Neural progenitor cell (in vitro differentiated cells): ENCODE results near the gene MRPS25. TPM values are rescaled to one million over a fixed set of nuclear protein-coding genes. Genes with fewer than 3 reads are reported as not detected.

Source experiments
- DNase-seq: peaks from one replicate; pipeline ENCODE4 v3.0.0-alpha.2; 2016; ENCODE audit warnings: low spot score
- H2AFZ ChIP-seq: fragments of 200-600 bp; sonication (generic); replicated peaks from 2 replicates; pipeline ENCODE4 v1.6.1; 2016; ENCODE audit warnings: antibody characterized with exemption
- H3F3A ChIP-seq: fragments of 200-600 bp; sonication (generic); 2 replicates; pipeline ENCODE4 v1.6.1; 2016; ENCODE audit warnings: antibody characterized with exemption, low read depth
- H3K27ac ChIP-seq: fragments of 200-600 bp; sonication (generic); 2 replicates; pipeline ENCODE4 v1.5.1; 2016; ENCODE audit warnings: mild to moderate bottlenecking
- H3K27me3 ChIP-seq: fragments of 200-600 bp; sonication (generic); 2 replicates; pipeline ENCODE4 v1.6.1; 2016; ENCODE audit warnings: mild to moderate bottlenecking, moderate library complexity
- H3K36me3 ChIP-seq: fragments of 200-600 bp; sonication (generic); 2 replicates; pipeline ENCODE4 v1.5.1; 2016
- H3K4me1 ChIP-seq: fragments of 200-600 bp; sonication (generic); 2 replicates; pipeline ENCODE4 v1.6.1; 2016; ENCODE audit warnings: mixed run types
- H3K4me2 ChIP-seq: fragments of 200-600 bp; sonication (generic); 2 replicates; pipeline ENCODE4 v1.6.1; 2016
- H3K4me3 ChIP-seq: fragments of 200-600 bp; sonication (generic); 2 replicates; pipeline ENCODE4 v1.5.1; 2016
- H3K79me2 ChIP-seq: fragments of 200-600 bp; sonication (generic); 2 replicates; pipeline ENCODE4 v1.6.1; 2016; ENCODE audit warnings: low read depth
- H3K9ac ChIP-seq: fragments of 200-600 bp; sonication (generic); 2 replicates; pipeline ENCODE4 v1.6.1; 2016
- H3K9me3 ChIP-seq: fragments of 200-600 bp; sonication (generic); 2 replicates; pipeline ENCODE4 v1.5.1; 2016; ENCODE audit warnings: low read depth
- H4K20me1 ChIP-seq: fragments of 200-600 bp; sonication (generic); 2 replicates; pipeline ENCODE4 v1.6.1; 2016; ENCODE audit warnings: low read depth
- H3K27ac Mint-ChIP-seq: 3 replicates; pipeline ENCODE4 v1.8.0; 2021; ENCODE audit warnings: mixed read lengths
- H3K27me3 Mint-ChIP-seq: 2 replicates; pipeline ENCODE4 v1.8.0; 2022; ENCODE audit warnings: low read depth, mild to moderate bottlenecking, inconsistent platforms, moderate library complexity, mixed read lengths; ENCODE audit not compliant: insufficient read depth
- H3K36me3 Mint-ChIP-seq: 3 replicates; pipeline ENCODE4 v1.8.0; 2021; ENCODE audit warnings: mixed read lengths
- H3K4me1 Mint-ChIP-seq: 3 replicates; pipeline ENCODE4 v1.8.0; 2021; ENCODE audit warnings: mixed read lengths
- H3K4me3 Mint-ChIP-seq: 3 replicates; pipeline ENCODE4 v1.8.0; 2021; ENCODE audit warnings: mild to moderate bottlenecking, moderate library complexity, mixed read lengths
- H3K9me3 Mint-ChIP-seq: 3 replicates; pipeline ENCODE4 v1.8.0; 2020; ENCODE audit warnings: mixed read lengths
- CTCF ChIP-seq: fragments of 200-600 bp; sonication (generic); IDR thresholded peaks from 2 replicates; pipeline ENCODE4 v1.5.1; 2017; ENCODE audit warnings: antibody characterized with exemption, mild to moderate bottlenecking
- EZH2 ChIP-seq: fragments of 200-600 bp; sonication (generic); IDR thresholded peaks from 2 replicates; pipeline ENCODE4 v1.6.1; 2017; ENCODE audit warnings: antibody characterized with exemption, mild to moderate bottlenecking, moderate library complexity
- EZH2phosphoT487 ChIP-seq: fragments of 200-600 bp; sonication (generic); IDR thresholded peaks from 2 replicates; pipeline ENCODE4 v1.6.1; 2017; ENCODE audit warnings: antibody characterized with exemption
- total RNA-seq: library from RNA; depleted of rRNA; stranded (reverse); fragments of >200 nt; gene quantifications from 2 replicates; pipeline ENCODE4 v1.2.3, GENCODE V29; 2015; ENCODE audit warnings: low replicate concordance

Gene MRPS25
- total RNA-seq, 1 donor from 2014 or later, result 28.9 TPM

GRCh38 chr3:15071699-15072098 lies 6.6 kb upstream of the MRPS25 start:
- Histone ChIP-seq H3K36me3 (peaks cover 3% of the 10 kb centered on the region), H3K9ac (no peak overlapping the region), H2AFZ (no peak overlapping the region), H3K79me2 (no peaks in the 10 kb centered on the region), H3K9me3 (no peaks in the 10 kb centered on the region), H3K27ac (no peak overlapping the region), H3F3A (no peaks in the 10 kb centered on the region), H3K4me3 (no peak overlapping the region), H4K20me1 (peaks cover 4% of the 10 kb centered on the region), H3K4me2 (no peak overlapping the region), H3K27me3 (no peaks in the 10 kb centered on the region), H3K4me1 (no peaks in the 10 kb centered on the region)
- peaks cover 29% of the 10 kb centered on the region for H3K36me3 Mint-ChIP-seq
- no peaks in the 10 kb centered on the region for H3K4me1 Mint-ChIP-seq
- H3K27ac Mint-ChIP-seq, result no peak overlapping the region
- no peak for TF ChIP-seq CTCF
- TF ChIP-seq EZH2, result no peak
- no peak for TF ChIP-seq EZH2phosphoT487
- DNase-seq, result no peak
- no peaks in the 10 kb centered on the region for H3K9me3 Mint-ChIP-seq
- peaks cover 6% of the 10 kb centered on the region for H3K27me3 Mint-ChIP-seq
- H3K4me3 Mint-ChIP-seq, result no peak overlapping the region

- H3F3A ChIP-seq, result no peaks in the 10 kb centered on the region
- H3K4me3 ChIP-seq, result no peak overlapping the region
- Mint-ChIP-seq H3K27ac (no peak overlapping the region), H3K36me3 (peaks cover 18% of the 10 kb centered on the region), H3K4me1 (peaks cover 2% of the 10 kb centered on the region), H3K9me3 (no peaks in the 10 kb centered on the region), H3K27me3 (peaks cover 6% of the 10 kb centered on the region), H3K4me3 (no peak overlapping the region)
- H3K36me3 ChIP-seq, result no peaks in the 10 kb centered on the region
- no peak overlapping the region for H2AFZ ChIP-seq
- no peak for TF ChIP-seq EZH2
- no peak for TF ChIP-seq EZH2phosphoT487
- TF ChIP-seq CTCF, result no peak
- H4K20me1 ChIP-seq, result peaks cover 4% of the 10 kb centered on the region
- H3K4me2 ChIP-seq, result no peak overlapping the region
- peaks cover 1% of the 10 kb centered on the region for H3K4me1 ChIP-seq
- no peaks in the 10 kb centered on the region for H3K9me3 ChIP-seq
- no peak for DNase-seq
- no peak overlapping the region for H3K9ac ChIP-seq
- H3K27me3 ChIP-seq, result peaks cover 11% of the 10 kb centered on the region
- H3K79me2 ChIP-seq, result peaks cover 5% of the 10 kb centered on the region
- no peak overlapping the region for H3K27ac ChIP-seq
These were observed 4.3 kb upstream of the MRPS25 start for GRCh38 chr3:15069441-15069840.

GRCh38 chr3:15066467-15066866 lies 1.4 kb upstream of the MRPS25 start:
- DNase-seq, result no peak

More at GRCh38 chr3:15066467-15066866, 1.4 kb upstream of the MRPS25 start:
- peaks cover 14% of the 10 kb centered on the region for H3K4me1 ChIP-seq
- no peak overlapping the region for H3K4me2 ChIP-seq
- Mint-ChIP-seq H3K9me3 (peaks cover 2% of the 10 kb centered on the region), H3K27me3 (peaks cover 6% of the 10 kb centered on the region), H3K27ac (no peak overlapping the region), H3K36me3 (peaks cover 15% of the 10 kb centered on the region), H3K4me1 (peaks cover 18% of the 10 kb centered on the region), H3K4me3 (peak overlapping the region; percentile 14)
- H3K27ac ChIP-seq, result no peak overlapping the region
- H3K27me3 ChIP-seq, result peaks cover 11% of the 10 kb centered on the region
- H3F3A ChIP-seq, result no peaks in the 10 kb centered on the region
- H3K79me2 ChIP-seq, result peaks cover 22% of the 10 kb centered on the region
- peaks cover 2% of the 10 kb centered on the region for H4K20me1 ChIP-seq
- no peak overlapping the region for H3K4me3 ChIP-seq
- no peak overlapping the region for H2AFZ ChIP-seq
- no peaks in the 10 kb centered on the region for H3K36me3 ChIP-seq
- no peak overlapping the region for H3K9ac ChIP-seq
- TF ChIP-seq EZH2 (no peak), EZH2phosphoT487 (no peak), CTCF (no peak)
- no peaks in the 10 kb centered on the region for H3K9me3 ChIP-seq
